Liver (tissue), 3 donors: ENCODE data around the gene RASL12.
A peak's percentile ranks its signal among the peaks of the same experiment; 100 is the strongest.

ENCODE experiments used
- GABPA ChIP-seq, 2 donors: IDR thresholded peaks in 1 of 2; conservative IDR thresholded peaks in 1 of 2; 2 replicates each; pipeline ENCODE4 v1.6.1; 2016; ENCODE audit warnings: antibody characterized with exemption in 2 of 2, mild to moderate bottlenecking in 1 of 2, moderate library complexity in 1 of 2
- HNF4G ChIP-seq: IDR thresholded peaks from 2 replicates; pipeline ENCODE4 v1.6.1; 2016; ENCODE audit warnings: antibody characterized with exemption
- RAD21 ChIP-seq, 2 donors: IDR thresholded peaks; 2 replicates each; pipeline ENCODE4 v1.6.1; 2016; ENCODE audit warnings: antibody characterized with exemption in 2 of 2, mild to moderate bottlenecking in 2 of 2
- SP1 ChIP-seq: IDR thresholded peaks from 2 replicates; pipeline ENCODE4 v1.6.1; 2018; ENCODE audit warnings: antibody characterized with exemption, mild to moderate bottlenecking
- TAF1 ChIP-seq: conservative IDR thresholded peaks from 2 replicates; pipeline ENCODE4 v1.6.1; 2016; ENCODE audit warnings: antibody characterized with exemption, mild to moderate bottlenecking
- YY1 ChIP-seq: IDR thresholded peaks from 2 replicates; pipeline ENCODE4 v1.6.1; 2016; ENCODE audit warnings: antibody characterized with exemption, mild to moderate bottlenecking
- TF ChIP-seq, protein P1 (sequence below): fragments of 150-350 bp; IDR thresholded peaks from 2 replicates; pipeline ENCODE4 v1.5.1; 2017; ENCODE audit warnings: improper control_type of control experiment, low read depth, low read length; ENCODE audit not compliant: missing input control
- donor health status: healthy.
- donor health status: healthy.

DNA sequence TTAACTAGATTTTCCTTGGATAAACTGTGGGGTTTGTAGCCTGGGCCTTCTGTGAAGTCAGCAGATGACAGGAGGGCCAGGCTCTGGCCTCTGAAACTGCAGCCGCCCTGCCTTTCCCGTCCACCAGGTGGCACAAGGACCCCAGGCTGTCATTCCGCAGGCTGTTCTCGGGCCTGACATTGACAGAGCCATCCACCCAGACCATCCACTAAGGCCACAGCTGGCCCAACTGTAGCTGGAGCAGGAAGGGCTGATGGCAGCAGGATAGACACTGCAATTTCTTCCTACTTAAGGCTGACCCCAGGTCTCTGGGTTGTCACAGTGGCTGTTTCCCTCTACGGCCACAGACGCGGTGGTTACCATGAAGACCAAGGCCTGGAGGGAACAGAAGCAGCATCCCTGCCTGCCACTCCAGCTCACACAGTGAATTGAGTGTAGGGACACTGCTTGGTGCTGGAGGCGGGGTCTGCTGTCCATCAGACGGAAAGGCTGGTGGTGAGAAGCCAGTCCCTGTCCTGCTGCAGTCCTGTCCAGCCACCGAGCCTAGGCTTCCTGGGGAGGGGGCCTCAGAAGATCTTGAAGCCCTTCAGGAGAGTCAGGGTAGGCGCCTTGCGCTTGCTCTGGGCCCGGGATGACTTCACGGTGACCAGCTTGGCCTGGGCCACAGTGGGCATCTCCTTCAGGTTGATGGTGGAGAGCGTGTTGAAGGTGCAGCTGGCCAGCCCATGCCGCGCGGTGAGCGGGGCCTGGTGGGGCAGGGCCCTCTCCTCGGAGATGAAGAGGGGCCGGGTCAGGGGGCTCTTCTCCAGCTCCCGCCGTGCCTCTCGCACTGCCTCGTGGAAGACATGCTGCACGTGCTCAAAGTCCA, 13.2 kb downstream of the RASL12 start:
- TF ChIP-seq, protein P1, sequence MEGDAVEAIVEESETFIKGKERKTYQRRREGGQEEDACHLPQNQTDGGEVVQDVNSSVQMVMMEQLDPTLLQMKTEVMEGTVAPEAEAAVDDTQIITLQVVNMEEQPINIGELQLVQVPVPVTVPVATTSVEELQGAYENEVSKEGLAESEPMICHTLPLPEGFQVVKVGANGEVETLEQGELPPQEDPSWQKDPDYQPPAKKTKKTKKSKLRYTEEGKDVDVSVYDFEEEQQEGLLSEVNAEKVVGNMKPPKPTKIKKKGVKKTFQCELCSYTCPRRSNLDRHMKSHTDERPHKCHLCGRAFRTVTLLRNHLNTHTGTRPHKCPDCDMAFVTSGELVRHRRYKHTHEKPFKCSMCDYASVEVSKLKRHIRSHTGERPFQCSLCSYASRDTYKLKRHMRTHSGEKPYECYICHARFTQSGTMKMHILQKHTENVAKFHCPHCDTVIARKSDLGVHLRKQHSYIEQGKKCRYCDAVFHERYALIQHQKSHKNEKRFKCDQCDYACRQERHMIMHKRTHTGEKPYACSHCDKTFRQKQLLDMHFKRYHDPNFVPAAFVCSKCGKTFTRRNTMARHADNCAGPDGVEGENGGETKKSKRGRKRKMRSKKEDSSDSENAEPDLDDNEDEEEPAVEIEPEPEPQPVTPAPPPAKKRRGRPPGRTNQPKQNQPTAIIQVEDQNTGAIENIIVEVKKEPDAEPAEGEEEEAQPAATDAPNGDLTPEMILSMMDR: peak; percentile 97
- TF ChIP-seq YY1: no peak
- no peak for TF ChIP-seq TAF1
- TF ChIP-seq RAD21 (IDR thresholded peaks at IDR 0.05): peak; percentile 99
- no peak for TF ChIP-seq SP1
- TF ChIP-seq GABPA (IDR thresholded peaks at IDR 0.05 in 1 of 2, conservative IDR thresholded peaks at IDR 0.05 in 1 of 2): no peak
- no peak for TF ChIP-seq HNF4G
